GM23338 (cell line): ENCODE results near the gene FGFRL1.
A peak's percentile ranks its signal among the peaks of the same experiment; 100 is the strongest.

Experiments used
- CREB1 ChIP-seq: fragments of 250-450 bp; sonication (Bioruptor Pico); IDR thresholded peaks from 2 replicates; pipeline ENCODE4 v1.5.0; 2020; ENCODE audit warnings: low read depth, mild to moderate bottlenecking, moderate library complexity
- EZH2 ChIP-seq: fragments of 200-600 bp; sonication (generic); IDR thresholded peaks from one replicate; pipeline ENCODE4 v1.8.0; 2017; ENCODE audit warnings: antibody characterized with exemption, mild to moderate bottlenecking, low read depth; ENCODE audit not compliant: unreplicated experiment
- EZH2phosphoT487 ChIP-seq: fragments of 200-600 bp; sonication (generic); IDR thresholded peaks from one replicate; pipeline ENCODE4 v1.8.1; 2018; ENCODE audit warnings: antibody characterized with exemption; ENCODE audit not compliant: unreplicated experiment
- JUNB ChIP-seq: IDR thresholded peaks from one replicate; pipeline ENCODE4 v1.6.1; 2016; ENCODE audit warnings: antibody characterized with exemption; ENCODE audit not compliant: unreplicated experiment
- NANOG ChIP-seq: IDR thresholded peaks from 2 replicates; pipeline ENCODE4 v1.6.1; 2016; ENCODE audit warnings: antibody characterized with exemption, borderline replicate concordance
- POLR2AphosphoS5 ChIP-seq: IDR thresholded peaks from 2 replicates; pipeline ENCODE4 v1.6.1; 2016; ENCODE audit warnings: antibody characterized with exemption, low read depth
- STAT1 ChIP-seq: IDR thresholded peaks from one replicate; pipeline ENCODE4 v1.6.1; 2016; ENCODE audit warnings: antibody characterized with exemption; ENCODE audit not compliant: unreplicated experiment
- ZNF114 ChIP-seq: fragments of 250-450 bp; sonication (Bioruptor Pico); IDR thresholded peaks from 2 replicates; pipeline ENCODE4 v1.5.0; 2020; ENCODE audit warnings: mild to moderate bottlenecking, moderate library complexity
- TF ChIP-seq, protein P1 (sequence below), 2 experiments: fragments of 200-600 bp in 1 of 2; sonication (generic) in 1 of 2; conservative IDR thresholded peaks; 2 replicates each; pipeline versions ENCODE4 v1.5.1 to v1.6.1; 2016 to 2017; ENCODE audit warnings: antibody characterized with exemption in 2 of 2, low read depth in 2 of 2, mild to moderate bottlenecking in 2 of 2, moderate library complexity in 1 of 2
- TF ChIP-seq, protein P2 (sequence below): IDR thresholded peaks from one replicate; pipeline ENCODE4 v1.6.1; 2018; ENCODE audit warnings: antibody characterized with exemption; ENCODE audit not compliant: unreplicated experiment
- TF ChIP-seq, protein P3 (sequence below): fragments of 250-450 bp; sonication (Bioruptor Pico); IDR thresholded peaks from 2 replicates; pipeline ENCODE4 v1.5.0; 2020; ENCODE audit warnings: mild to moderate bottlenecking, moderate library complexity
- TF ChIP-seq, protein P4 (sequence below): IDR thresholded peaks from 2 replicates; pipeline ENCODE4 v1.6.1; 2016; ENCODE audit warnings: antibody characterized with exemption

DNA sequence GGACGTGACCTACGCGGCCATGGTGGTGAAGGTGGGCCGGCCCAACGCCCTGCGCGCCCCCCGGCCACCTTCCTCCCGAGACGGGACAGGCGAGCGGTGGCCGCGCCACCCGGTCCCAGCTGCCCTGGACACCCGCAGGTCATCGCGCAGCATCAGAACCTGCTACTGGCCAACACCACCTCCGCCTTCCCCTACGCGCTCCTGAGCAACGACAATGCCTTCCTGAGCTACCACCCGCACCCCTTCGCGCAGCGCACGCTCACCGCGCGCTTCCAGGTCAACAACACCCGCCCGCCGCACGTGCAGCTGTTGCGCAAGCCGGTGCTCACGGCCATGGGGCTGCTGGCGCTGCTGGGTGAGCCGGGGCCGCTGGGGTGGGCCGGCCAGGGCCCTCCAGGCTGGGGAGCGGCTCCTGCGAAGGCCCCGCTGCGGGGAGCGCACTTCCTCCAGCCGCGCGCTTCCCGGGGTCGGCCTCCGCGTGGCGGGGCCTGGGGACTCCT, 9.2 kb upstream of the FGFRL1 start:
- TF ChIP-seq, protein P1, sequence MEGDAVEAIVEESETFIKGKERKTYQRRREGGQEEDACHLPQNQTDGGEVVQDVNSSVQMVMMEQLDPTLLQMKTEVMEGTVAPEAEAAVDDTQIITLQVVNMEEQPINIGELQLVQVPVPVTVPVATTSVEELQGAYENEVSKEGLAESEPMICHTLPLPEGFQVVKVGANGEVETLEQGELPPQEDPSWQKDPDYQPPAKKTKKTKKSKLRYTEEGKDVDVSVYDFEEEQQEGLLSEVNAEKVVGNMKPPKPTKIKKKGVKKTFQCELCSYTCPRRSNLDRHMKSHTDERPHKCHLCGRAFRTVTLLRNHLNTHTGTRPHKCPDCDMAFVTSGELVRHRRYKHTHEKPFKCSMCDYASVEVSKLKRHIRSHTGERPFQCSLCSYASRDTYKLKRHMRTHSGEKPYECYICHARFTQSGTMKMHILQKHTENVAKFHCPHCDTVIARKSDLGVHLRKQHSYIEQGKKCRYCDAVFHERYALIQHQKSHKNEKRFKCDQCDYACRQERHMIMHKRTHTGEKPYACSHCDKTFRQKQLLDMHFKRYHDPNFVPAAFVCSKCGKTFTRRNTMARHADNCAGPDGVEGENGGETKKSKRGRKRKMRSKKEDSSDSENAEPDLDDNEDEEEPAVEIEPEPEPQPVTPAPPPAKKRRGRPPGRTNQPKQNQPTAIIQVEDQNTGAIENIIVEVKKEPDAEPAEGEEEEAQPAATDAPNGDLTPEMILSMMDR (conservative IDR thresholded peaks at IDR 0.05; ENCODE audit: low read depth in 2 of 2), result no peak
- TF ChIP-seq ZNF114 (CRISPR knock-in tag), result no peak
- TF ChIP-seq POLR2AphosphoS5, result peak; percentile 47
- no peak for TF ChIP-seq EZH2
- TF ChIP-seq, protein P2, sequence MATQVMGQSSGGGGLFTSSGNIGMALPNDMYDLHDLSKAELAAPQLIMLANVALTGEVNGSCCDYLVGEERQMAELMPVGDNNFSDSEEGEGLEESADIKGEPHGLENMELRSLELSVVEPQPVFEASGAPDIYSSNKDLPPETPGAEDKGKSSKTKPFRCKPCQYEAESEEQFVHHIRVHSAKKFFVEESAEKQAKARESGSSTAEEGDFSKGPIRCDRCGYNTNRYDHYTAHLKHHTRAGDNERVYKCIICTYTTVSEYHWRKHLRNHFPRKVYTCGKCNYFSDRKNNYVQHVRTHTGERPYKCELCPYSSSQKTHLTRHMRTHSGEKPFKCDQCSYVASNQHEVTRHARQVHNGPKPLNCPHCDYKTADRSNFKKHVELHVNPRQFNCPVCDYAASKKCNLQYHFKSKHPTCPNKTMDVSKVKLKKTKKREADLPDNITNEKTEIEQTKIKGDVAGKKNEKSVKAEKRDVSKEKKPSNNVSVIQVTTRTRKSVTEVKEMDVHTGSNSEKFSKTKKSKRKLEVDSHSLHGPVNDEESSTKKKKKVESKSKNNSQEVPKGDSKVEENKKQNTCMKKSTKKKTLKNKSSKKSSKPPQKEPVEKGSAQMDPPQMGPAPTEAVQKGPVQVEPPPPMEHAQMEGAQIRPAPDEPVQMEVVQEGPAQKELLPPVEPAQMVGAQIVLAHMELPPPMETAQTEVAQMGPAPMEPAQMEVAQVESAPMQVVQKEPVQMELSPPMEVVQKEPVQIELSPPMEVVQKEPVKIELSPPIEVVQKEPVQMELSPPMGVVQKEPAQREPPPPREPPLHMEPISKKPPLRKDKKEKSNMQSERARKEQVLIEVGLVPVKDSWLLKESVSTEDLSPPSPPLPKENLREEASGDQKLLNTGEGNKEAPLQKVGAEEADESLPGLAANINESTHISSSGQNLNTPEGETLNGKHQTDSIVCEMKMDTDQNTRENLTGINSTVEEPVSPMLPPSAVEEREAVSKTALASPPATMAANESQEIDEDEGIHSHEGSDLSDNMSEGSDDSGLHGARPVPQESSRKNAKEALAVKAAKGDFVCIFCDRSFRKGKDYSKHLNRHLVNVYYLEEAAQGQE, result no peak
- TF ChIP-seq, protein P3, sequence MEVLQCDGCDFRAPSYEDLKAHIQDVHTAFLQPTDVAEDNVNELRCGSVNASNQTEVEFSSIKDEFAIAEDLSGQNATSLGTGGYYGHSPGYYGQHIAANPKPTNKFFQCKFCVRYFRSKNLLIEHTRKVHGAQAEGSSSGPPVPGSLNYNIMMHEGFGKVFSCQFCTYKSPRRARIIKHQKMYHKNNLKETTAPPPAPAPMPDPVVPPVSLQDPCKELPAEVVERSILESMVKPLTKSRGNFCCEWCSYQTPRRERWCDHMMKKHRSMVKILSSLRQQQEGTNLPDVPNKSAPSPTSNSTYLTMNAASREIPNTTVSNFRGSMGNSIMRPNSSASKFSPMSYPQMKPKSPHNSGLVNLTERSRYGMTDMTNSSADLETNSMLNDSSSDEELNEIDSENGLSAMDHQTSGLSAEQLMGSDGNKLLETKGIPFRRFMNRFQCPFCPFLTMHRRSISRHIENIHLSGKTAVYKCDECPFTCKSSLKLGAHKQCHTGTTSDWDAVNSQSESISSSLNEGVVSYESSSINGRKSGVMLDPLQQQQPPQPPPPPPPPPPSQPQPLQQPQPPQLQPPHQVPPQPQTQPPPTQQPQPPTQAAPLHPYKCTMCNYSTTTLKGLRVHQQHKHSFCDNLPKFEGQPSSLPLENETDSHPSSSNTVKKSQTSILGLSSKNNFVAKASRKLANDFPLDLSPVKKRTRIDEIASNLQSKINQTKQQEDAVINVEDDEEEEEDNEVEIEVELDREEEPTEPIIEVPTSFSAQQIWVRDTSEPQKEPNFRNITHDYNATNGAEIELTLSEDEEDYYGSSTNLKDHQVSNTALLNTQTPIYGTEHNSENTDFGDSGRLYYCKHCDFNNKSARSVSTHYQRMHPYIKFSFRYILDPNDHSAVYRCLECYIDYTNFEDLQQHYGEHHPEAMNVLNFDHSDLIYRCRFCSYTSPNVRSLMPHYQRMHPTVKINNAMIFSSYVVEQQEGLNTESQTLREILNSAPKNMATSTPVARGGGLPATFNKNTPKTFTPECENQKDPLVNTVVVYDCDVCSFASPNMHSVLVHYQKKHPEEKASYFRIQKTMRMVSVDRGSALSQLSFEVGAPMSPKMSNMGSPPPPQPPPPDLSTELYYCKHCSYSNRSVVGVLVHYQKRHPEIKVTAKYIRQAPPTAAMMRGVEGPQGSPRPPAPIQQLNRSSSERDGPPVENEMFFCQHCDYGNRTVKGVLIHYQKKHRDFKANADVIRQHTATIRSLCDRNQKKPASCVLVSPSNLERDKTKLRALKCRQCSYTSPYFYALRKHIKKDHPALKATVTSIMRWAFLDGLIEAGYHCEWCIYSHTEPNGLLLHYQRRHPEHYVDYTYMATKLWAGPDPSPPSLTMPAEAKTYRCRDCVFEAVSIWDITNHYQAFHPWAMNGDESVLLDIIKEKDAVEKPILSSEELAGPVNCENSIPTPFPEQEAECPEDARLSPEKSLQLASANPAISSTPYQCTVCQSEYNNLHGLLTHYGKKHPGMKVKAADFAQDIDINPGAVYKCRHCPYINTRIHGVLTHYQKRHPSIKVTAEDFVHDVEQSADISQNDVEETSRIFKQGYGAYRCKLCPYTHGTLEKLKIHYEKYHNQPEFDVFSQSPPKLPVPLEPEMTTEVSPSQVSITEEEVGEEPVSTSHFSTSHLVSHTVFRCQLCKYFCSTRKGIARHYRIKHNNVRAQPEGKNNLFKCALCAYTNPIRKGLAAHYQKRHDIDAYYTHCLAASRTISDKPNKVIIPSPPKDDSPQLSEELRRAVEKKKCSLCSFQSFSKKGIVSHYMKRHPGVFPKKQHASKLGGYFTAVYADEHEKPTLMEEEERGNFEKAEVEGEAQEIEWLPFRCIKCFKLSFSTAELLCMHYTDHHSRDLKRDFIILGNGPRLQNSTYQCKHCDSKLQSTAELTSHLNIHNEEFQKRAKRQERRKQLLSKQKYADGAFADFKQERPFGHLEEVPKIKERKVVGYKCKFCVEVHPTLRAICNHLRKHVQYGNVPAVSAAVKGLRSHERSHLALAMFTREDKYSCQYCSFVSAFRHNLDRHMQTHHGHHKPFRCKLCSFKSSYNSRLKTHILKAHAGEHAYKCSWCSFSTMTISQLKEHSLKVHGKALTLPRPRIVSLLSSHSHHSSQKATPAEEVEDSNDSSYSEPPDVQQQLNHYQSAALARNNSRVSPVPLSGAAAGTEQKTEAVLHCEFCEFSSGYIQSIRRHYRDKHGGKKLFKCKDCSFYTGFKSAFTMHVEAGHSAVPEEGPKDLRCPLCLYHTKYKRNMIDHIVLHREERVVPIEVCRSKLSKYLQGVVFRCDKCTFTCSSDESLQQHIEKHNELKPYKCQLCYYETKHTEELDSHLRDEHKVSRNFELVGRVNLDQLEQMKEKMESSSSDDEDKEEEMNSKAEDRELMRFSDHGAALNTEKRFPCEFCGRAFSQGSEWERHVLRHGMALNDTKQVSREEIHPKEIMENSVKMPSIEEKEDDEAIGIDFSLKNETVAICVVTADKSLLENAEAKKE, result no peak
- TF ChIP-seq CREB1 (CRISPR knock-in tag), result no peak
- no peak for TF ChIP-seq EZH2phosphoT487
- no peak for TF ChIP-seq NANOG
- TF ChIP-seq, protein P4, sequence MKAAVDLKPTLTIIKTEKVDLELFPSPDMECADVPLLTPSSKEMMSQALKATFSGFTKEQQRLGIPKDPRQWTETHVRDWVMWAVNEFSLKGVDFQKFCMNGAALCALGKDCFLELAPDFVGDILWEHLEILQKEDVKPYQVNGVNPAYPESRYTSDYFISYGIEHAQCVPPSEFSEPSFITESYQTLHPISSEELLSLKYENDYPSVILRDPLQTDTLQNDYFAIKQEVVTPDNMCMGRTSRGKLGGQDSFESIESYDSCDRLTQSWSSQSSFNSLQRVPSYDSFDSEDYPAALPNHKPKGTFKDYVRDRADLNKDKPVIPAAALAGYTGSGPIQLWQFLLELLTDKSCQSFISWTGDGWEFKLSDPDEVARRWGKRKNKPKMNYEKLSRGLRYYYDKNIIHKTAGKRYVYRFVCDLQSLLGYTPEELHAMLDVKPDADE, result no peak
- no peak for TF ChIP-seq JUNB
- no peak for TF ChIP-seq STAT1
